Measurements from ENCODE around the gene GKN1.
"Not testable (repeated sequence)": the region's sequence is repeated elsewhere in the genome, so short reads cannot be mapped to it uniquely, and the experiment has no call there.

GKN1 gene

GRCh38 chr2:68955432-68955831 lies 19.0 kb upstream of the GKN1 start:
- not testable (repeated sequence) for H3K36me3 ChIP-seq (ENCODE audit: control insufficient read depth, insufficient read depth, low read length); H3K9me3 ChIP-seq (ENCODE audit: control insufficient read depth, insufficient read depth, low read length); H3K27me3 ChIP-seq (ENCODE audit: control insufficient read depth, insufficient read depth, low read length); H3K4me1 ChIP-seq (ENCODE audit: control insufficient read depth, insufficient read depth, low read length); DNase-seq (ENCODE audit: low read depth, low spot score); H3K27ac ChIP-seq (ENCODE audit: low read length); H3K4me3 ChIP-seq (ENCODE audit: low read length)
- no CpG with 5 or more reads among the region's 5 CpGs for WGBS (ENCODE audit: insufficient coverage, insufficient read length)

- no peak overlapping the region for H3K27ac ChIP-seq (ENCODE audit: low read length)
- no CpG with 5 or more reads among the region's 1 CpG for WGBS (ENCODE audit: insufficient coverage, insufficient read length)
- no peak for DNase-seq (ENCODE audit: low read depth, low spot score)
- no peaks in the 10 kb centered on the region for H3K4me1 ChIP-seq (ENCODE audit: control insufficient read depth, insufficient read depth, low read length)
- H3K9me3 ChIP-seq (ENCODE audit: control insufficient read depth, insufficient read depth, low read length), result no peaks in the 10 kb centered on the region
- no peak overlapping the region for H3K4me3 ChIP-seq (ENCODE audit: low read length)
- no peaks in the 10 kb centered on the region for H3K27me3 ChIP-seq (ENCODE audit: control insufficient read depth, insufficient read depth, low read length)
- no peaks in the 10 kb centered on the region for H3K36me3 ChIP-seq (ENCODE audit: control insufficient read depth, insufficient read depth, low read length)
Measured at GRCh38 chr2:68959001-68959400, 15.4 kb upstream of the GKN1 start.

- H3K9me3 ChIP-seq (ENCODE audit: control insufficient read depth, insufficient read depth, low read length), result no peaks in the 10 kb centered on the region
- no peaks in the 10 kb centered on the region for H3K4me1 ChIP-seq (ENCODE audit: control insufficient read depth, insufficient read depth, low read length)
- H3K36me3 ChIP-seq (ENCODE audit: control insufficient read depth, insufficient read depth, low read length), result no peaks in the 10 kb centered on the region
- no peak overlapping the region for H3K27ac ChIP-seq (ENCODE audit: low read length)
- no peak for DNase-seq (ENCODE audit: low read depth, low spot score)
- H3K27me3 ChIP-seq (ENCODE audit: control insufficient read depth, insufficient read depth, low read length), result no peaks in the 10 kb centered on the region
- H3K4me3 ChIP-seq (ENCODE audit: low read length), result no peak overlapping the region
- no CpG with 5 or more reads among the region's 4 CpGs for WGBS (ENCODE audit: insufficient coverage, insufficient read length)
Measured at GRCh38 chr2:68961380-68961779, 13.1 kb upstream of the GKN1 start.

GRCh38 chr2:68964282-68964681 lies 10.2 kb upstream of the GKN1 start:
- Histone ChIP-seq H3K4me1 (ENCODE audit: control insufficient read depth, insufficient read depth, low read length) (no peaks in the 10 kb centered on the region), H3K36me3 (ENCODE audit: control insufficient read depth, insufficient read depth, low read length) (no peaks in the 10 kb centered on the region), H3K9me3 (ENCODE audit: control insufficient read depth, insufficient read depth, low read length) (no peaks in the 10 kb centered on the region), H3K27ac (ENCODE audit: low read length) (no peak overlapping the region), H3K27me3 (ENCODE audit: control insufficient read depth, insufficient read depth, low read length) (no peaks in the 10 kb centered on the region), H3K4me3 (ENCODE audit: low read length) (no peak overlapping the region)
- no peak for DNase-seq (ENCODE audit: low read depth, low spot score)

GRCh38 chr2:68968221-68968620 lies 6.2 kb upstream of the GKN1 start:
- Histone ChIP-seq H3K9me3 (ENCODE audit: control insufficient read depth, insufficient read depth, low read length) (no peaks in the 10 kb centered on the region), H3K27ac (ENCODE audit: low read length) (no peak overlapping the region), H3K36me3 (ENCODE audit: control insufficient read depth, insufficient read depth, low read length) (no peaks in the 10 kb centered on the region), H3K27me3 (ENCODE audit: control insufficient read depth, insufficient read depth, low read length) (no peaks in the 10 kb centered on the region), H3K4me1 (ENCODE audit: control insufficient read depth, insufficient read depth, low read length) (no peaks in the 10 kb centered on the region), H3K4me3 (ENCODE audit: low read length) (no peak overlapping the region)
- no peak for DNase-seq (ENCODE audit: low read depth, low spot score)
- WGBS (ENCODE audit: insufficient coverage, insufficient read length), result no CpG with 5 or more reads among the region's 1 CpG

GRCh38 chr2:68969736-68970490 lies 4.5 kb upstream of the GKN1 start:
- DNase-seq (ENCODE audit: low read depth, low spot score), result no peak
- Histone ChIP-seq H3K4me1 (ENCODE audit: control insufficient read depth, insufficient read depth, low read length) (no peaks in the 10 kb centered on the region), H3K36me3 (ENCODE audit: control insufficient read depth, insufficient read depth, low read length) (no peaks in the 10 kb centered on the region), H3K4me3 (ENCODE audit: low read length) (no peak overlapping the region), H3K27me3 (ENCODE audit: control insufficient read depth, insufficient read depth, low read length) (no peaks in the 10 kb centered on the region), H3K9me3 (ENCODE audit: control insufficient read depth, insufficient read depth, low read length) (no peaks in the 10 kb centered on the region), H3K27ac (ENCODE audit: low read length) (no peak overlapping the region)
- no CpG with 5 or more reads among the region's 8 CpGs for WGBS (ENCODE audit: insufficient coverage, insufficient read length)

- DNase-seq (ENCODE audit: low read depth, low spot score), result no peak
- Histone ChIP-seq H3K27ac (ENCODE audit: low read length) (no peak overlapping the region), H3K9me3 (ENCODE audit: control insufficient read depth, insufficient read depth, low read length) (no peaks in the 10 kb centered on the region), H3K4me3 (ENCODE audit: low read length) (no peak overlapping the region), H3K36me3 (ENCODE audit: control insufficient read depth, insufficient read depth, low read length) (no peaks in the 10 kb centered on the region), H3K4me1 (ENCODE audit: control insufficient read depth, insufficient read depth, low read length) (no peaks in the 10 kb centered on the region), H3K27me3 (ENCODE audit: control insufficient read depth, insufficient read depth, low read length) (no peaks in the 10 kb centered on the region)
- no CpG with 5 or more reads among the region's 8 CpGs for WGBS (ENCODE audit: insufficient coverage, insufficient read length)
Measured at GRCh38 chr2:68970566-68971265, 3.7 kb upstream of the GKN1 start.

- no peaks in the 10 kb centered on the region for H3K9me3 ChIP-seq (ENCODE audit: control insufficient read depth, insufficient read depth, low read length)
- H3K4me3 ChIP-seq (ENCODE audit: low read length), result no peak overlapping the region
- no peaks in the 10 kb centered on the region for H3K27me3 ChIP-seq (ENCODE audit: control insufficient read depth, insufficient read depth, low read length)
- no peaks in the 10 kb centered on the region for H3K4me1 ChIP-seq (ENCODE audit: control insufficient read depth, insufficient read depth, low read length)
- no peaks in the 10 kb centered on the region for H3K36me3 ChIP-seq (ENCODE audit: control insufficient read depth, insufficient read depth, low read length)
- DNase-seq (ENCODE audit: low read depth, low spot score), result no peak
- WGBS (ENCODE audit: insufficient coverage, insufficient read length), result no CpG with 5 or more reads among the region's 5 CpGs
- no peak overlapping the region for H3K27ac ChIP-seq (ENCODE audit: low read length)
Measured at GRCh38 chr2:68971591-68972231, 2.7 kb upstream of the GKN1 start.

- Histone ChIP-seq H3K27me3 (ENCODE audit: control insufficient read depth, insufficient read depth, low read length) (no peaks in the 10 kb centered on the region), H3K27ac (ENCODE audit: low read length) (no peak overlapping the region), H3K4me1 (ENCODE audit: control insufficient read depth, insufficient read depth, low read length) (no peaks in the 10 kb centered on the region), H3K9me3 (ENCODE audit: control insufficient read depth, insufficient read depth, low read length) (no peaks in the 10 kb centered on the region), H3K36me3 (ENCODE audit: control insufficient read depth, insufficient read depth, low read length) (no peaks in the 10 kb centered on the region), H3K4me3 (ENCODE audit: low read length) (no peak overlapping the region)
- no CpG with 5 or more reads among the region's 9 CpGs for WGBS (ENCODE audit: insufficient coverage, insufficient read length)
- no peak for DNase-seq (ENCODE audit: low read depth, low spot score)
Measured at GRCh38 chr2:68974946-68975665, 670 bp downstream of the GKN1 start.

GRCh38 chr2:68975844-68976243 lies 1.4 kb downstream of the GKN1 start:
- H3K4me3 ChIP-seq (ENCODE audit: low read length), result no peak overlapping the region
- no CpG with 5 or more reads among the region's 2 CpGs for WGBS (ENCODE audit: insufficient coverage, insufficient read length)
- no peaks in the 10 kb centered on the region for H3K9me3 ChIP-seq (ENCODE audit: control insufficient read depth, insufficient read depth, low read length)
- DNase-seq (ENCODE audit: low read depth, low spot score), result no peak
- no peaks in the 10 kb centered on the region for H3K27me3 ChIP-seq (ENCODE audit: control insufficient read depth, insufficient read depth, low read length)
- no peaks in the 10 kb centered on the region for H3K36me3 ChIP-seq (ENCODE audit: control insufficient read depth, insufficient read depth, low read length)
- H3K4me1 ChIP-seq (ENCODE audit: control insufficient read depth, insufficient read depth, low read length), result no peaks in the 10 kb centered on the region
- H3K27ac ChIP-seq (ENCODE audit: low read length), result no peak overlapping the region
